Stimulated activated CD4-positive, alpha-beta T cell treated with anti-CD3 and anti-CD28 coated beads, TNF-alpha, amount 100 ng/mL, for 48 hours (primary cell): Measurements from ENCODE around the gene OR8U1.
"Not testable (repeated sequence)": the region's sequence is repeated elsewhere in the genome, so short reads cannot be mapped to it uniquely, and the experiment has no call there.

ENCODE experiments used
- DNase-seq, 3 donors: peaks; one replicate each; pipeline ENCODE4 v3.0.0-alpha.2; 2020; ENCODE audit warnings: low read depth in 3 of 3

Gene OR8U1

DNA sequence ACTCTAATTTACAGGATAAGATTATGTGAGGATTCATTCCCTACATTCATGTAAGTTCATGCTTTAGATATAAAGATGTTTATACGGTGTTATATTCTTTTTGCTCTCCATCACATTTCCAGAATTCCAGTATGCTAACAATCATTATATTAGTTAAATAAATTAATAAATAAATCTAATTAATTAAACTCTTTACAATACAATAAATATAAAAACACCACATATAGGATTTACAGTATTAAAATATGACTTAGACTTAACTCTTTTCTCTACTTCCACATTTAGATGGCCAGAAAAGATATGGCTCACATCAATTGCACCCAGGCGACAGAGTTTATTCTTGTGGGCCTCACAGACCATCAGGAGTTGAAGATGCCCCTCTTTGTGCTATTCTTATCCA is at the start of gene OR8U1:
TSS of gene OR8U1 (plus strand) at position 301 of the 400 bp plus-strand sequence. CDS start at position 301, 0 bp downstream.
- no peak for DNase-seq

GRCh38 chr11:56331861-56332491 is 43.4 kb upstream of the OR8U1 start:
- no peak for DNase-seq

GRCh38 chr11:56333156-56333555 is 42.3 kb upstream of the OR8U1 start:
- DNase-seq: no peak

- no peak for DNase-seq
Measured at GRCh38 chr11:56340289-56340688, 35.1 kb upstream of the OR8U1 start.

GRCh38 chr11:56345739-56346138 is 29.7 kb upstream of the OR8U1 start, which contains the start of gene OR8K1:
TSS of gene OR8K1 (plus strand) at chr11:56346039. CDS start at chr11:56346039, 0 bp downstream.
- no peak for DNase-seq

DNA sequence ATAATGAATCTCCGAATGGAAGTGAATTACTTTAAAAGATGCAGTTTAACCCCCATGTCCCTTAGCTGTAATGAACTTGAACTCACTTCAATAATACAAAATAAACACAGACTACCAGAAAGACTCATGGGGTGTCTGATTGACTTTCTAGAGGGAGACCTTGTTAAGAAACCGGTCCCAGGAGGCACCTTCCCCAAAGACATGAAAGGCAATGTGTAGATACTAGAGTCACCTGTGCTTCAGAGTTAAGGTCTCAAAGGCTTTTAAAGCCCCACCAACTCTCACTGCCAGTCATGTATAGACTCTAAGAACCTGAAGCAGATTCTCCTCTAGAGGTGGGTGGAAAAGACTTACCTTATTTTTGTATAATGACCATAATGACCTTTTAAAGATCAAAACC is 21.4 kb upstream of the OR8U1 start, which contains the start of gene OR8J1:
TSS of gene OR8J1 (plus strand) at position 301 of the 400 bp plus-strand sequence. CDS start 5,956 bp downstream, outside the sequence.
- DNase-seq: no peak

DNA sequence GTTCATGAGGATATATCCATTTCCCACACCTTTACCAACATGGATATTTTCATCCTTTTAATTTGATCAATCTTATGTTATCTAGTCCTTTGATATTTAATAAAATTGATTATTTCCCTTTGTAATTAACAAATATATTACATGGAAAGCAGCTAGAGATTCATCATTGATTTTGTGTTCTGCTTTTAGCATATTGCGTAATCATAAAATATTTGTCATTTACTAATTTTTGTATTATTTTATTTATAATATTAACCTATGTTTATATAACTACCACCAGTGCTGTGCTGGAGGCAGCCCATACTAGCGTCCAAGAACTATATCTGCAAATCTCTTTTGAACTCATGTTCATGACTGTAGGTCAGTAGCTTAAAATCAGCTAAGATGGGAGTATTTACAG is 4.7 kb downstream of the OR8U1 start:
- DNase-seq: no peak

DNA sequence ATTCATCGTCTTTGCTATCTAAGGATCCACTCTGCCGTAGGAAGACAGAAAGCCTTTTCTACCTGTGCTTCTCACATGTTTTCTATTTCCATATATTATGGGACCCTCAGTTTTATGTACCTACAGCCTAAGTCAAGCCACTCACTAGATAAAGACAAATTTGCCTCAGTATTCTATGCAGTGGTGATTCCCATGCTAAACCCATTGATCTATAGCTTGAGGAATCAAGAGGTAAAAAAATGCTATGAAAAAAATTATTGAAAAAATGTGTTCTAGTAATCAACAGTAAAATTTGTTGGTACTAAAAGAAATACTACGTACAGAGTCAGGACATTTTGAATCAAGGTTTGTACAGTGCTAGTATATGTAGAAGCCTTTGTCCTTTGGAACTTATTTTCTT is 19.0 kb downstream of the OR8U1 start:
- DNase-seq: no peak

DNA sequence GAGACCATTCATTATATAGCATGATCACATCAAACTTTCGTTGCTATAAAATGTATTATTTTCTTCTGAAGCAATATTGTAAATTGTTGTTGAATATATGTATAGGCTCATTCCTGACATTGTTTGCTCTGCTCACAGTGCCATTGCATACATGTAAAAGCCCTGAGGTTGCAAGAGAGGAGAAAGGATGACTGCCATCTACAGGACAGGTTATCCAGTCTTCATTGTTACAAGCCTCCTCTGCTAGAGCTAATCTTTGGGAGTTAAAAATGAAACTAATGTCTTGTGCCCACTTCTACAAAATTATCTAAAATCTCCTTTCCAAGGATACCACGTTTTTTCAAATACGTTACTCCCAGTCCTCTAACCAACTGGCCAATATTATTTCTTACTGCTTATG is 20.6 kb downstream of the OR8U1 start:
- DNase-seq: no peak

- DNase-seq: not testable (repeated sequence)
Measured at GRCh38 chr11:56401858-56402461, 26.5 kb downstream of the OR8U1 start.

DNA sequence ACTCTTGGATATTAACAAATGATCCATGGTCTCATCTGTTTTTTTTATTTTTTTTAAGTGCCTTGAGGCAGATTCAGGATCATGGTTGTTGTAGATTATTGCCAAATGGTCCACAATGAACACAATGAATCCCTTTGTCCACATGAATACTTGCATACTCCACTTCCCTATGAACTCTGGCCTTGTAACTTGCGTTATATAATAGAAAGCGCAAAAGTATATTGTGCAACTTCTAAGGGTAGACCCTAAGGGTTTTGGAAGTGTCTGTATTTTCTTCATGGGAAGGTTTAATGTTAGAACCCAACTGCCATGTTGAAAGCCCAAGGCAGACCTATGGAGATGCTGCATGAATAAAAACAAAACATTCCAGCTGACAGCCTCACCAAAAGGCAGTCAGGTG is 29.0 kb downstream of the OR8U1 start:
- no peak for DNase-seq

DNA sequence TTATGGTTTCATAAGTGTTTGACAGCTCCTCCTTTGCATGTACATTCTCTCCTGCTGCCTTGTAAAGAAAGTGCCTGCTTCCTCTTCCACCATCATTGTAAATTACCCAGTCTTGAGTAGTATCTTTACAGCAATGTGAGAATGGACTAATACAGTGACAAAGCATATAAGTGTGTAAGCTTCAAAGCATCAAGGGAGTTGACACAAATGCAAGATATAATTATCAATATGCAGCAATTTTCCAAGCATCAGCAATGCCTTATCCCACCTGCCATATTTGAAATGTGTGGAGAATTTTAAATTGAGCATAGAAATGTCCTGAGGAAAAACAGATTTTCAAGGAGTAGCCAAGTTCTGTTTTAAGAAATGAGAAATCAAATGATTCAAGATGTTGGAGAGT is 35.4 kb downstream of the OR8U1 start:
- no peak for DNase-seq

DNA sequence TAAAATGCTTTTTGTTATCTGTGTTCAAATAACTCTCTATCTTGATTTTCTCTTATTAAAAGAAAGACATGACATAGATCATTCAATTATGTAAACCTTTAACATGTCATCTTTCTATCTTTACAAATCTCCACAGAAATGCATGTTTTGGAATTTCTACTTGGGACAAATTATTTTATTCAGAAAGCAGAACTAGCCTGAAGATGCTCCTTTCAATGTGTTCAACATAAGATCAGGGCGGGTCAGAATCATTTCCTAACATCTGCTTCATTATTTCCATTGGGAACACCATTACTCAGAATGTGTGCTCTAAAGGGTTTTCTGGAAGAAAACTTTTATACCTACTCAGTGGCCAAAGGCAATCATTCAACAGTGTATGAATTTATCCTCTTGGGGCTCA is 37.0 kb downstream of the OR8U1 start, which contains the start of gene OR5AL1:
TSS of gene OR5AL1 (plus strand) at position 301 of the 400 bp plus-strand sequence.
- DNase-seq: no peak
